ENCODE data around the gene AUTS2.
A peak's percentile ranks its signal among the peaks of the same experiment; 100 is the strongest.

Gene AUTS2

GRCh38 chr7:70091362-70091761, 493.1 kb downstream of the AUTS2 start:
- DNase-seq (ENCODE audit: low read depth): no peak
- TF ChIP-seq, protein P1, sequence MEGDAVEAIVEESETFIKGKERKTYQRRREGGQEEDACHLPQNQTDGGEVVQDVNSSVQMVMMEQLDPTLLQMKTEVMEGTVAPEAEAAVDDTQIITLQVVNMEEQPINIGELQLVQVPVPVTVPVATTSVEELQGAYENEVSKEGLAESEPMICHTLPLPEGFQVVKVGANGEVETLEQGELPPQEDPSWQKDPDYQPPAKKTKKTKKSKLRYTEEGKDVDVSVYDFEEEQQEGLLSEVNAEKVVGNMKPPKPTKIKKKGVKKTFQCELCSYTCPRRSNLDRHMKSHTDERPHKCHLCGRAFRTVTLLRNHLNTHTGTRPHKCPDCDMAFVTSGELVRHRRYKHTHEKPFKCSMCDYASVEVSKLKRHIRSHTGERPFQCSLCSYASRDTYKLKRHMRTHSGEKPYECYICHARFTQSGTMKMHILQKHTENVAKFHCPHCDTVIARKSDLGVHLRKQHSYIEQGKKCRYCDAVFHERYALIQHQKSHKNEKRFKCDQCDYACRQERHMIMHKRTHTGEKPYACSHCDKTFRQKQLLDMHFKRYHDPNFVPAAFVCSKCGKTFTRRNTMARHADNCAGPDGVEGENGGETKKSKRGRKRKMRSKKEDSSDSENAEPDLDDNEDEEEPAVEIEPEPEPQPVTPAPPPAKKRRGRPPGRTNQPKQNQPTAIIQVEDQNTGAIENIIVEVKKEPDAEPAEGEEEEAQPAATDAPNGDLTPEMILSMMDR (IDR thresholded peaks at IDR 0.05; ENCODE audit: low read depth, low read length, missing control alignments): no peak
- in situ Hi-C loops (cut with HindIII; ENCODE audit: low sequenced_read_pairs): no loop called here
- no peak overlapping the region for H3K4me3 ChIP-seq (ENCODE audit: low read depth, low read length)

DNA sequence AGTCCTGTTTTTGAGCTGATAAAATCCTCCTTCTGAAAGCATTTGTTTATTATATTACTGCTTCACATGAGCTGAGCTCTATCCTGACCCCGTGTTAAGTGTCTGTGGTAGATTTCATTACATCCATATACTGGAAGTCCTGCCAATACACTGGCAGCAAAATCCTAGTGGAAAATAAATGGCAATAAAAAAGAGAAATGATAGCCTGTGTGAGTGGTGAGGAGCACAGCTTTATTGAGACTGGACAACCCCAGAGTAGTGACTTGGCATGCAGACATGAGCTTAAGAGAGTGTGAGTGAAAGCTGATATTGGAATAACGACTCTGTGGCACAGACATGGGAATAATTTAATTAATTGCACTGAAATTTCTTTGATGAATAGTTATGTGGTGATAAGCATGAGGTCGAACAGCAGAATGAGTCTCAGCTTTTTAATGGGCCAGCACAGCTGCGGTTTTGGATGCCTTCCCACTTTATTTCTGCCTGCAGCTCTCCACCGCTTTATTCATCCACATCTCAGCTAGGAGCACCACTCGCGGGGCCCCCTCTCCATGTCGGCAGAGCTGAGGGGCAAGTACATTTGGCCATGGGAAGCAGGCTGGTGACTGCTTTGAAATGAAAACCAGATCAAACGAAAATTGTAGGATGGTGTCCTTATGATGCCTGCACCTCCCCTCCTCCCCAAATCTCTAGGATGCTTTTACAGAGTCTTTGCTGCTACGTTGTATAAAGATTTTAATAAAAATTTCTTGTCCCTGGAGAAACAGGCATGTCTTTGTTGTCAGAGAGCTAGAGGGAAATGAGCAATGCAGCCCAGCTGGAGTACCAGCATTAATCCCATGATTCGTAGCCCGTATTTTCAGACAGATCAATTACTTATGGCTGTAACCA, 494.3 kb downstream of the AUTS2 start:
- TF ChIP-seq, protein P1 (IDR thresholded peaks at IDR 0.05; ENCODE audit: low read depth, low read length, missing control alignments): no peak
- H3K4me3 ChIP-seq (ENCODE audit: low read depth, low read length): peak overlapping the region; percentile 11
- in situ Hi-C loops (cut with HindIII; ENCODE audit: low sequenced_read_pairs): no loop called here
- peak; percentile 88 for DNase-seq (ENCODE audit: low read depth)

DNA sequence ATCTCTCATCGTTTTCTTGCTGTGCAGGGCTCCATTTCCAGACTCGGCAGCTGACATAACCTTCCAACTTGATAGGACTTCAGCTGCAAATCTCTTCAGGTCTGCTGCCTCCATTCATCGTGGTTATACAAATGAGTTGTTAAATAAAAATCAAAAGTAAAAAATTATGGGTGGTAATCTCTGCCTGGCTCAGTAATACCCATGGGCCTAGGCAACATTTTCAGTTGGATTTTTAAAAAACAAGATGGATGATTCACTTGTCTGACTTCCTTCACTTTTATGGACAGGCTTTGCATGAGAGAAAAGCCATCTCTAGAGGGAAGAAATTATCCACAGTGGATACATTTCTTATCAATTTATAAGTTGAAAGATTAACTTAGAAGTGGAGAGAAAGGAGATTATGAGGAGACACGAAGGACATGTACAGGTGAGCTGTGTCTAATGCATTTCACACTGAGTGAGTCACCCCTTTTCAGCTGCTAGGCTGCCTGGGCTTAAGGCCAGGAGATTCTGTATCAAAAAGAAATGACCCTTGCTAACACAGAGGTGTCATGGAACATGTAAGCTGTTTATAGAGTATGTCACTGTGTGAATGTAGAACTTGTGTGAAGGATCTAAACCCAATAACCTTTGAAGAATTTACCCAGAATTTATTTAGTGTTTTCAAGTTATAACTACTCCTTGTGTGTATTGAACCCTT, 495.1 kb downstream of the AUTS2 start:
- peak; percentile 33 for DNase-seq (ENCODE audit: low read depth)
- peak overlapping the region; percentile 11 for H3K4me3 ChIP-seq (ENCODE audit: low read depth, low read length)
- TF ChIP-seq, protein P1 (IDR thresholded peaks at IDR 0.05; ENCODE audit: low read depth, low read length, missing control alignments): no peak
- in situ Hi-C loops (cut with HindIII; ENCODE audit: low sequenced_read_pairs): no loop called here

DNA sequence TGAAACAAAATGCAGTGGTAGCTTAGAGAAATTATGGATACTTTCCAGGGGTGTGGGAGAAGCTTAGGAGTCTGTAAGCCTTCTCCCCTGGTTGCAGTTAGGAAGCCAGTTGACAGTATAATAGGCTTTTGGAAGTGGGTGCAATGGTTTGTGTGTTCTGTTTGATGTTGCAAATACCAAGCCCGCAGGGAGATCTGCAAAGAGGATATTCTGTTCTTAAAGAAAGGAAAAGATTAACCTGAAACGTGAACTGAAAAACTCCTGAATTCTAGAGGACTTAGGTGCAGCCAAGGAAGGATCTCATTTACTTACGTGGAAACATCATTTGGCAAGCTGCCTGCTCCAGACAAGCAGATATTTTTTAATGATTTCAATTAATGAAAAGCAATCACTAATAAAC, 496.6 kb downstream of the AUTS2 start:
- no peak for DNase-seq (ENCODE audit: low read depth)
- in situ Hi-C loops (cut with HindIII; ENCODE audit: low sequenced_read_pairs): no loop called here
- no peak overlapping the region for H3K4me3 ChIP-seq (ENCODE audit: low read depth, low read length)
- TF ChIP-seq, protein P1 (IDR thresholded peaks at IDR 0.05; ENCODE audit: low read depth, low read length, missing control alignments): no peak

DNA sequence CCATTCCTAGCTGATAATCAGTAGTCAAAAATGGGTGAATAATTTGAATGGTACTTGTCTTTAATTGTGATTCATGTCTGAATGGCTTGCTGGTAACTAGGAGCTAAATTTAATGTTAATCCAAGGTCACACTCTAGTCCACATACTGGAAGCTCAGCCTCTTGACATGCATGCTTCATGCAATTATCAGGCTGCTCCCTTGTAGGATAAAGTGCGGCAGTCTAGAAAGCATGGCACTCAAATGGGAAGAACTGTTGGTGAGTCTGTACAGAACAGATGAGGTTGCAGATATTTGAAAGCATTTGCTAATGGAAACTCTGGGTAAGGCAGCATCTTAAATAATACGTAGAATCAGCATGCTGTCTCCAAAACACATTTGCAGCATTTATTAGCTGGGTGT, 499.4 kb downstream of the AUTS2 start:
- H3K4me3 ChIP-seq (ENCODE audit: low read depth, low read length): no peak overlapping the region
- in situ Hi-C loops (cut with HindIII; ENCODE audit: low sequenced_read_pairs): no loop called here
- TF ChIP-seq, protein P1 (IDR thresholded peaks at IDR 0.05; ENCODE audit: low read depth, low read length, missing control alignments): no peak
- DNase-seq (ENCODE audit: low read depth): no peak

DNA sequence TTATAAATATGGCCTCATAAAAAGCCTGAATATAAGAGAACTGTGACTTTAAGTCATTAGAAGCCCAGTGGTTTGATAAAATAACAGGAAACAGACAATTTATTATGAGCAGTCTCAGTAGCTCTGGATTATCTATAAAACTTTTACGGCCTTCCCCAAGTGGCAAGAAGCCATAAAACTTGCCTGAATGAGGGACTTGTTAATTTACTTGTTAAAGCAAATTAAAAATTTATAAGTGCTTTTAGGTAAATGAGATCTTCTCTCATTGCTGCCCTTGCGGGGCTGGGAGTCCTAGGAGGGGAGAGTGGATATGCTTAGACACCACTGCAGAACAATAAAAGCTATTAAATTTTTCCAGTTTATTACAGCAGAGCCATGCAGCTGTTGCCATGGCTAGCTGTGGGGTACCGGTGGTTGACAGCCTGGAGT, 499.9 kb downstream of the AUTS2 start:
- in situ Hi-C loops (cut with HindIII; ENCODE audit: low sequenced_read_pairs): no loop called here
- no peak for DNase-seq (ENCODE audit: low read depth)
- TF ChIP-seq, protein P1 (IDR thresholded peaks at IDR 0.05; ENCODE audit: low read depth, low read length, missing control alignments): no peak
- no peak overlapping the region for H3K4me3 ChIP-seq (ENCODE audit: low read depth, low read length)
